Measurements from ENCODE around the gene RAPGEF3. TPM values are rescaled to one million over a fixed set of nuclear protein-coding genes. Genes with fewer than 3 reads are reported as not detected.
A peak's percentile ranks its signal among the peaks of the same experiment; 100 is the strongest.

RAPGEF3 gene
- total and polyA plus RNA-seq, 9 of the 15 experiments (the other 6 are each of a cell fraction or from before 2014, with no cell fraction given), result 0.03 to 0.78 (median 0.37) TPM; not detected in 1

DNA sequence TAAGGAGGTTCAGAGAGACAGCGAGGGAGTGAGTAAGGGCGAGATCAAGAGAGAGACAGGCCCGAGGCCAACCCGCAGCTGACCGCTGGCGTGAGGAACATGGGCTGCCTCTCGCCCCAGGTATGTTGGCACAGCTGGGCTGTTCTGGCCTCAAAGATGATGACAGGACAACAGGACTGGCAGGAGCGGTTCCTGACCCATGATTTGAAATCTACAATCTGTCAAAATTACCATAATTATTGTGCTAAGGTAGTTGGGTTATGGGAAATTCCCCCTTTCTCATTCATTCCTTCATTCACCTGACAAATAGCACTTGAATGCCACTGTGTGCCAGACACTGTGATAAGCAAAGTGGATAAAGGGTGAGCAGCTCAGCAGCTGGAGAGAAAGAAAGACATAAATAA lies 28.3 kb downstream of the RAPGEF3 start:
- DNase-seq (ENCODE audit: extremely low read depth in 1 of 4, low spot score in 3 of 4), result no peak
- Histone ChIP-seq H3K4me2 (ENCODE audit: insufficient read depth, low read length) (no peak overlapping the region), H3K27ac (ENCODE audit: extremely low read depth, low read depth, low read length) (no peak overlapping the region), H3K4me3 (no peak overlapping the region), H3K9ac (ENCODE audit: insufficient read depth in 1 of 2, low read depth in 2 of 2, low read length in 2 of 2) (peak overlapping the region in 1 of 2 experiments; percentile 65; a peak in 2 of 4 replicates), H3K4me1 (replicated peaks in 1 of 2; ENCODE audit: control insufficient read depth in 2 of 2, insufficient read depth in 2 of 2, low read length in 2 of 2) (peaks cover 7 to 11% of the 10 kb centered on the region in 2 experiments; a peak in 4 of 5 replicates), H3K36me3 (ENCODE audit: control insufficient read depth, insufficient read depth, low read length) (no peaks in the 10 kb centered on the region), H4K20me1 (replicated peaks; ENCODE audit: control insufficient read depth, insufficient read depth, low read length) (peaks cover 2% of the 10 kb centered on the region; the same call in 1 of the 2 replicates), H3K9me3 (replicated peaks; ENCODE audit: control insufficient read depth, insufficient read depth, low read depth, low read length) (no peaks in the 10 kb centered on the region), H2AFZ (ENCODE audit: low read depth, low read length) (no peak overlapping the region), H3K9me1 (ENCODE audit: control insufficient read depth, insufficient read depth, low read length) (no peaks in the 10 kb centered on the region), H3K79me2 (ENCODE audit: control insufficient read depth, insufficient read depth, low read length) (no peaks in the 10 kb centered on the region), H3K27me3 (ENCODE audit: control insufficient read depth in 2 of 2, insufficient read depth in 2 of 2, low read length in 2 of 2) (no peaks in the 10 kb centered on the region)
- no peak for FAIRE-seq
- CTCF ChIA-PET (ENCODE audit: low intra/inter-chr PET ratio), result no interaction called here
- 10% methylated on average over 8 of the region's 8 CpGs for WGBS (ENCODE audit: insufficient coverage, low coverage, missing lambda C conversion rate)
- TF ChIP-seq ZNF583 (CRISPR knock-in tag; IDR thresholded peaks at IDR 0.05) (no peak), ZNF589 (CRISPR knock-in tag; IDR thresholded peaks at IDR 0.05; ENCODE audit: low read depth) (no peak), ZNF778 (CRISPR knock-in tag; IDR thresholded peaks at IDR 0.05) (no peak), STAT5B (CRISPR knock-in tag; IDR thresholded peaks at IDR 0.05) (no peak), CBFA2T3 (IDR thresholded peaks at IDR 0.05) (0 out of 2 replicates have a peak, but pooled peaks have one; percentile 4)
- TF ChIP-seq, protein P1, sequence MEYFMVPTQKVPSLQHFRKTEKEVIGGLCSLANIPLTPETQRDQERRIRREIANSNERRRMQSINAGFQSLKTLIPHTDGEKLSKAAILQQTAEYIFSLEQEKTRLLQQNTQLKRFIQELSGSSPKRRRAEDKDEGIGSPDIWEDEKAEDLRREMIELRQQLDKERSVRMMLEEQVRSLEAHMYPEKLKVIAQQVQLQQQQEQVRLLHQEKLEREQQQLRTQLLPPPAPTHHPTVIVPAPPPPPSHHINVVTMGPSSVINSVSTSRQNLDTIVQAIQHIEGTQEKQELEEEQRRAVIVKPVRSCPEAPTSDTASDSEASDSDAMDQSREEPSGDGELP (CRISPR knock-in tag; IDR thresholded peaks at IDR 0.05; ENCODE audit: borderline replicate concordance), result 0 out of 2 replicates have a peak, but pooled peaks have one; percentile 27
- TF ChIP-seq, protein P2, sequence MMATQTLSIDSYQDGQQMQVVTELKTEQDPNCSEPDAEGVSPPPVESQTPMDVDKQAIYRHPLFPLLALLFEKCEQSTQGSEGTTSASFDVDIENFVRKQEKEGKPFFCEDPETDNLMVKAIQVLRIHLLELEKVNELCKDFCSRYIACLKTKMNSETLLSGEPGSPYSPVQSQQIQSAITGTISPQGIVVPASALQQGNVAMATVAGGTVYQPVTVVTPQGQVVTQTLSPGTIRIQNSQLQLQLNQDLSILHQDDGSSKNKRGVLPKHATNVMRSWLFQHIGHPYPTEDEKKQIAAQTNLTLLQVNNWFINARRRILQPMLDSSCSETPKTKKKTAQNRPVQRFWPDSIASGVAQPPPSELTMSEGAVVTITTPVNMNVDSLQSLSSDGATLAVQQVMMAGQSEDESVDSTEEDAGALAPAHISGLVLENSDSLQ (IDR thresholded peaks at IDR 0.05), result 0 out of 2 replicates have a peak, but pooled peaks have one; percentile 5
- intact Hi-C loops (cut with micrococcal nuclease), result no loop called here
- POLR2A ChIA-PET, result interaction anchor here (1.0 to 2.0 kb wide), 2 partner anchors 28 to 50 kb away, joined by 4 to 7 read pairs; partner anchors contain the start of gene RAPGEF3
- in situ Hi-C loops (cut with MboI), result no loop called here
- BruUV-seq (replicated peaks), result no TSS peak
- no peak for ATAC-seq
